GM12874 (cell line): ENCODE measurements around the gene EFS.

Source experiments
- TF ChIP-seq, protein P1 (sequence below): IDR thresholded peaks from 2 replicates; pipeline ENCODE4 v1.5.1; 2011; ENCODE audit warnings: low read depth, mild to moderate bottlenecking, control low read depth, low read length, moderate library complexity; ENCODE audit not compliant: insufficient read depth

Gene EFS

DNA sequence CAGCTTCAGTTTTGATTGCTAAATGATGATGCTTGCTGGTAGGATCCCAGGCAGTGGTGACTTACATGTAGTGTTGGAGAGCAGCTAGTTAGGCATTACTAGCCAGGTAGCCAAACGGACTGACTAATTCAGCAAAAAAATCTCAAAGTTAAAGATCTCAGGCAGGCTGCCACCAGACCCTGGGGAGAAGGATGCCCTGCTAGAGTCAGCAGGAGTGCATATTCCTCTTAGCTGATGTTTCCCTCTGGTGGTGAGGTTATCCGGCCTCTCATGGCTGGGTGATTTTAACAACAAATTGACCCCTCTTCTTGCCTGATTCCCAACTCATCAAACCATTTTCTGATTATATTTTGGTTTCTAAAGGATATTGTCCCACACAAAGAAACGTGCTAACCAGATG is 2.8 kb downstream of the EFS start:
- TF ChIP-seq, protein P1, sequence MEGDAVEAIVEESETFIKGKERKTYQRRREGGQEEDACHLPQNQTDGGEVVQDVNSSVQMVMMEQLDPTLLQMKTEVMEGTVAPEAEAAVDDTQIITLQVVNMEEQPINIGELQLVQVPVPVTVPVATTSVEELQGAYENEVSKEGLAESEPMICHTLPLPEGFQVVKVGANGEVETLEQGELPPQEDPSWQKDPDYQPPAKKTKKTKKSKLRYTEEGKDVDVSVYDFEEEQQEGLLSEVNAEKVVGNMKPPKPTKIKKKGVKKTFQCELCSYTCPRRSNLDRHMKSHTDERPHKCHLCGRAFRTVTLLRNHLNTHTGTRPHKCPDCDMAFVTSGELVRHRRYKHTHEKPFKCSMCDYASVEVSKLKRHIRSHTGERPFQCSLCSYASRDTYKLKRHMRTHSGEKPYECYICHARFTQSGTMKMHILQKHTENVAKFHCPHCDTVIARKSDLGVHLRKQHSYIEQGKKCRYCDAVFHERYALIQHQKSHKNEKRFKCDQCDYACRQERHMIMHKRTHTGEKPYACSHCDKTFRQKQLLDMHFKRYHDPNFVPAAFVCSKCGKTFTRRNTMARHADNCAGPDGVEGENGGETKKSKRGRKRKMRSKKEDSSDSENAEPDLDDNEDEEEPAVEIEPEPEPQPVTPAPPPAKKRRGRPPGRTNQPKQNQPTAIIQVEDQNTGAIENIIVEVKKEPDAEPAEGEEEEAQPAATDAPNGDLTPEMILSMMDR, result no peak

DNA sequence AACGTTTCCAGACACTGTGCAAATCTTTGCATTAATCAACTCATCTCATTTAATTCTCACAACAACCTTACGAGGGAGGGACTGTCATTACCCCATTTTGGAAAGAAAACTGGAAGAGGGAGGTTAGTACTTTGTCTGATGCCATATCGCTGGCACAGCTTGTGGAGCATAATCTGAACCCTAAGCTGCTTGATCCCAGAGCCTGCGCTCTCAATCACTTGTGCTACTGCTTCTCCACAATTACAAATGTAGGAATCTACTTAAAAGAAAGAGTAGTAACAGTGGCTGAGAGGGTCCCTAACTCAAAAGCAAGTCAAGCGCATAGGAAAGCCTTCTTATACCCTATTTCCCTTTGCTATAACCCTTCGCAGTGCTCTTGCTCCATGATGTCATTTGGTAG is 3.2 kb downstream of the EFS start:
- TF ChIP-seq, protein P1, result no peak

DNA sequence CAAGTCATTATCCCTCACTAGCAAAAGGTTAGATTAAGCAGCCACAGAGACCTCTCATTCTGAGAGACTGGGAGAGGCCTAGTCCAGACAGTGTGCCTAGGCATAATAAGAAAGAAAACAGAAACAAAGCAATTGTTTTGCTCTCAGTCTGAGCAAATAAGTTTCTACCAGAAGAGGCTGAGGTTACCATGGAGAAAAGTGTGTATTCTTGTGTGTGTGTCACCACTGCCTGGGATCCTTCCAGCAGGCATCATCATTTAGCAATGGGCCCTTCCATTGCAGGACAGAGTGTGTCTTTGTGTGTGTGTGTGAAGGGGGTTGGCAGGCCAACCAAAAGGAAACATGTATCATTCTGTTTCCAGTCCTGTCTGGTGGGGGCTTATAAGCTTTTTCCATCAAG is 3.7 kb downstream of the EFS start:
- TF ChIP-seq, protein P1, result no peak

DNA sequence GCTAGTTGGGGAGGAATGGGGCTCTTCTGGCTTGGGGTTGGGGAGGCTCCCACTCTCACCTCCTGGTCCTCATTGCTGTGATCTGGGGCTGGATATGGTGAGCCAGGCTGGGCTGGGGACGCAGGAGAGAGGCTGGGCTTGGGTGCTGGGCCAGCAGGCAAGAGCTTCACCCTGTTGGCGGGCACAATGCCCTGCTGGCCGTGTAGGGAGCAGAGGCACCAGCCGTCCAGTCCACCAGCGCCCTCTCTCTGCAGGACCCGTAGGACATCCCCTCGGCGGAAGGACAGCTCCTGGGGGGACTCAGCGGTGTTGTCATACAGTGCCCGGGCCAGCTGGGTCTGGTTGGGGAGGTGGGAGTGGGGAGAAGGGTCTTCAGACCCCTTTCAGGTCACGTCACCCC is 4.5 kb downstream of the EFS start:
- TF ChIP-seq, protein P1, result 0 out of 2 replicates have a peak, but pooled peaks have one; percentile 10

DNA sequence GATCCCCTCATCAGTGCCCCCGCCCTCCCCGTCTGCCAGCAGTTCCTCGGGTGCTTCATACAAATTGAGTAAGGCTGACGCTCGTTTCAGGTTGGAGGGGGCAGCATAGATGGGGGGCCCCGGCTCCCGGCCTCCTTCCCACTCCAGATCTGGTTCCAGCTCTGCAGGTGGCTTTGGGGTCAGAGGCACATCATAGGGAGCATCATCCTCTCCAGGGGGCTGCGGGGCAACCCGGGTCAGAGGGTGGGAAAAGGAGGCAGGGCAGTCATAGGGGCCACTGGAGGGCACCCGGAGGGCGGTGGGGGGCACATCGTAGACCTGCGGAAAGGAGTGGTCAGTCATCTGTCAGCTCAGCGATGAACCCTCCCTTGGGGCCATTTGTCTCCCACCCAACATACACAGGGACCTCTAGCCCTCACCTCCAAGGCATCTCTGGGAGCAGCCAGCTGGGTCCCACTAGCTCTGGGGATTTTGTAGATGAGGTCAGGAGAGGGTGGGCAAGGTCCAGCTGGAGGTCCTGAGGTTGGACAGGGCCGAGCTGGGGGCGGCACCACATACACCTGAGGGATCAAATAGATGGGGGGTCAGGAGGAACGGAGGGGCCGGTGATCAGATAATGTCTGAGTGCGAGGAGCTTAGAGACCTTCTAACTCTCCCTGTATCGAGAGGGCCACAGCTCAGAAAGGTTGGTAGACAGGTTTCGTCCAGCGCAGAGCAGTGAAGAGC is 5.1 kb downstream of the EFS start:
- TF ChIP-seq, protein P1, result no peak

DNA sequence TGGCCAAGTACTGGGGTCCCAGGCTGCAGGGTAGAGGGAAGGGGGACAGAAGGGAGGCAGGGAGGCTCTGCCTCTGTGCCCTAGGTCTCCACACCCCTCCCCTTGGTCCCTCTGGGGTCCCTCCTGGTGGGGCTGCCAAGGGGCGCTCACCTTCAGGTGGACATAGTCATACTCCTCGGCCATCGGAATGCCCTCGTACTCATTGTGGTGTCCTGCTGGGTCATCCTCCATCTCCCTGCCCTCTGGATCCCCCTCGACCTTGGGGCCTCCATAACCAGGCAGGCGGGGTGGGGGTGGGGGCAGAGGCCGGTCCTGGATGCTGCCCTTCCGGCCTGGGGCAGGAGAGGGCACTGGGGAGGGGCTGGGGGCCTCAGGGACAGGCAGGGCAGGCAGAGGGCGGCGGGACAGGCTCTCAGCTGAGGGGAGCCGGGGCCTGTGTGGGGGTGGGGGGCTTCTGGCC is 5.8 kb downstream of the EFS start:
- TF ChIP-seq, protein P1, result no peak

DNA sequence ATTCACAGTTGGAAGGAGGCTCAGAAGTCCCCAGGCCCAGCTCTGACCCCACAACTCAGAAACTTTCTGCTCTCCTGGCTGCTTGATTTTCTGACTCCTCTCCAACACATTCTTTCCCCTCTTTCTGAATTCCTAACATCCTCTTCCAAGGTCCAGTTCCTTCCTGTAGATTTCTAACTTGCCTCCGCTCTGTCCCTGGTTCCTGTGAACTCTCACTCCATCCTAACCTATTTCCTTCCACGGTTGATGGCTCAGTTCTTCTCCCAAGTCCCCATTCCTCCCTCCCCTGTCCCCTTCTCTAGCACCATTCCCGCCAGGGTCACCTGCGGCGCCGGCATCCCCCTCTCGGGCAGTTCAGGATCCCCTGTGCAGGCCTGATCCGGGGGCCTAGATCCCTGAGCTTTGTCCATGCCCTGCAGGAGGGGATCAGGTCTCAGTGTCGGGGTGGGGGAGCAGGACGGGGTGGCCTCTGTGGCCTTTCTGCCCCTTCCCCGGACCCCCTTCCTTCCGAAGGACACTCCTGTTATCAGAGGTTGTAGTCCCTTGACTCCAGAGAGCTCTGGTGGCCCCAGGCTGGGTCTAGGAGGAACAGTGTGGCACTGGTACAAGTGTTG is 6.3 kb downstream of the EFS start:
- TF ChIP-seq, protein P1, result no peak
